Activated CD4-positive, CD25-positive, alpha-beta regulatory T cell treated with anti-CD3 and anti-CD28 coated beads, Interleukin-2, amount 50 U/mL, for 24 hours (primary cell): ENCODE data around the gene MTUS2.

Experiments used
- ATAC-seq, 2 donors: fragments of 150-1000 bp; cut with Tn5 transposase; one replicate each; pipeline ENCODE4 v1.10.0; 2021; ENCODE audit warnings: mild to moderate bottlenecking in 1 of 2, moderate library complexity in 1 of 2

The MTUS2 gene

GRCh38 chr13:29111446-29111845 lies 291.3 kb downstream of the MTUS2 start:
- ATAC-seq = no peak

DNA sequence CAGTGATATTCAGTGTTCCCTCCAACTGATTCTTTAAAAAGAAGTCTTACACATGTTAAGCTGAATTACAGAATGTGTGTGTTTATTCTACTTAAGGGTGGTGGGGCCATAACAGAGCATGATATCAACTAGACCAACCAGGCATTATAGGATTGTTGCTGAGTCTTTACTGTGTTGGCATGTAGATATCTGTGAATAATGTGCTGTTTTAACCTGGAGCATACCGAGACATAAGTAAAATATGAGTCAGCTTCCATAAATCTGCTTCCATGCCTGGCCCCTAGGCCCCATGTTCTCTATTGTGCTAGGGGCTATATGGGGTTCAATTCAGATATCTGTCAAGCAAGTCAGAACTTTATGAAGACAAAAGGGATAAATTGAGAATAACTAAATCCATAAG lies 295.7 kb downstream of the MTUS2 start:
- no peak for ATAC-seq

DNA sequence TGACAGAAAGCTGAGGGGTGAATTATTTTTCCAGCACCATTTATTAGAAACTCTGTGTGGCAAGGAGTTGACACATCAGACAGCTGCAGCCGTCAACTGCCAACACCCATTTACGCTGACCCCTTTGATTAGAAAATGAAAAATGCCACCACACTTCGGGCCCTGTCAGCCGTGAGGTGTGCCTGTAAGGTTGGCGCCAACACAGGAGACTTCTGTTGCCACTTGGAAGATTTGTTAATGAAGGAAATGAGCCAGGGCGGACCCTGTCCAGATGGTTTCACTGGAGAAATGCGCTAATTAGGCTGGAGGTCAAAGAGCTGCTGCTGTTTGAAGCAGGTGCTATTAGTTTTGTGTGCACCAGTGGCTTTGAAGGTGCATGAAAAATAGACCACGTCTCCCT lies 297.5 kb downstream of the MTUS2 start:
- ATAC-seq = no peak

- no peak for ATAC-seq
Measured at GRCh38 chr13:29118471-29118870, 298.3 kb downstream of the MTUS2 start.

DNA sequence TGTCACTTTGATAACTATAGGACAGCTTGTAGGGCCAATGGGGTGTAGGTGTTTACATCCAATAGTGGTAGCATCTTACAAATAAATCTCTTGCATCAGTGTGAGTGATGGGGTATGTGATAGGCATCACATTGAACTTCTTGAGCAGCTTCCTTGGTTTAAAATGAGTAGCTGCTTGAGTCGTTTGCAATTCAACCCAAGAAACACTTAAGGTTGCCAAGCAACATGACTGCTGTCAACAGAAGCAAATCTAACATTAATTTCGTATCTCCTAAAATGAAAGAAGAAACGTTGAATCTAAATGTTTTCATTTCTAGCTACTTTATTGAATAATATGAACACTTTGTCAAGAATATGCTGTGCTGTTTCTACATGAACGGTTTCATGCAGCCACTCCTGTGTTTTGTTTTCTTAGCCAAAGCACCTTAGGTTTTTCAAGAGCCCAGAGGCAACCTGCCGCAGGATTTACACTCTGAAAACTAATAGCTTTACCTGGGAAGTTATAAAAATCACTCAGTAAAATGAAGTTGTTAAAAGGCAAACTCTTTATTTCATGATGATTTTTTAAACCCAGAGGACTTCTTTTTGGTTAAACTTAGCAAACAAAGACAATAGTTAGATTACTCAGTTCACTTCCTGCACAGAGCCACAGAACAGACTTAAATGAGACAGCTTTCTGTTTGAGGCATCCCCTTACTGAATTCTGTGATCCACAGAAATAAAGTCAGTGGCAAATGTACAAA lies 305.2 kb downstream of the MTUS2 start:
- peak; percentile 62 to 71 for ATAC-seq

DNA sequence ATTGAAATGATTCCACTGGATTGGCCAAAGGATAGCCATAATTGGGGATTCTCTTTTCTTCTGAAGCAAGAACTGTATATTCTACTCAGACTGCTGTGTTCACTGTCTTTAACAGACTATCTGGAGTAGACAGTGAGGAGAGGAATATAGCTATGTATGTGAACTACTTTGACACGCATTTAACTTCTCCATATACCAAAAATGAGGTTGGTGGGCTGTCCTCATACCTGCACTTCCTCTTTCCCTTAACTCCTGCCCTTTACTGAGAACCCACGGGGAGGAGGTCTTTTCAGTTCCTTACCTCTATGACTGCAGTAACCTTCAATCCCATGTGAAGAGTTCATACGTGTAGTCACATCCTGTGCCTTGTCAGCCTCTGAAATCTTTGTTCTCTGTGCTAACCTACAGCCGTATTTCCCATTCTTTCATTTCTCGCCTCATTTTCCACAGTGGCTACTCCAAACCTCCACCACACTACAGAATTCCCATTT lies 305.8 kb downstream of the MTUS2 start:
- ATAC-seq = peak; percentile 39 to 42

- ATAC-seq = no peak
Measured at GRCh38 chr13:29129616-29130015, 309.5 kb downstream of the MTUS2 start.

GRCh38 chr13:29131159-29131558 lies 311.0 kb downstream of the MTUS2 start:
- ATAC-seq = no peak

DNA sequence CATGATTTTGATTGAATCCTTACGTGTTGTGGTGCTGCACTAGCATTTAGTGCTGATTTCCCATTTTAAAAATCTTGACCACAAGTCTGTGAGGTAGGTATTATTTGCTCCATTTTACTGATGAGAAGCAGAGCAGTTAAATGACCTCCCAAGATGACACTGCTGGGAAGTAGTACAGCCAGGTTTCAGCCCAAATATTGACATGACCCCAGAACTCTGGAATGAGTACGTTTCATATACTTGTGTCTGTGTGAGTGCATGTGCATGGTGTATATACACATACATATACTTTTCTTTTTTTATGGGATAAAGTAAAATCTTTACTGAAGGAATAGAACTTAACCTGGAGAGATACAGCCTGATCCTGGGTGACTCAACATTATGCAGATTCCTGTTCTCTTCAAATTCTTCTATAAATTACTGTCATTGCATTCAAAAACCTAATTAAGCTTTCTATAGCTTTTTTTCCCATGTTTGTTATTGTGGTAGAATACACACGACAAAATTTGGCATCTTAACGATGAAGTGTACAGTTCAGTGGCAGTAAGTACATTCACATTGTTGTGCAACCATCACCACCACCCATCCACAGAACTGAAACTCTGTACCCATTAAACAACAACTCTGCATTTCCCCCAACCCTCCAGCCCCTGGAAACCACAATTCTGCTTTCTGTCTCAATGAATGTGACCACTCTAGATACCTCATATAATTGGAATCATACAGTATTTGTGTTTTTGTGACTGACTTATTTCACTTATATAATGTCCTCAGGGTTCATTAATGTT lies 311.9 kb downstream of the MTUS2 start:
- ATAC-seq = no peak

GRCh38 chr13:29136341-29136740 lies 316.2 kb downstream of the MTUS2 start:
- no peak for ATAC-seq

- ATAC-seq = no peak
Measured at GRCh38 chr13:29137016-29137415, 316.9 kb downstream of the MTUS2 start.

DNA sequence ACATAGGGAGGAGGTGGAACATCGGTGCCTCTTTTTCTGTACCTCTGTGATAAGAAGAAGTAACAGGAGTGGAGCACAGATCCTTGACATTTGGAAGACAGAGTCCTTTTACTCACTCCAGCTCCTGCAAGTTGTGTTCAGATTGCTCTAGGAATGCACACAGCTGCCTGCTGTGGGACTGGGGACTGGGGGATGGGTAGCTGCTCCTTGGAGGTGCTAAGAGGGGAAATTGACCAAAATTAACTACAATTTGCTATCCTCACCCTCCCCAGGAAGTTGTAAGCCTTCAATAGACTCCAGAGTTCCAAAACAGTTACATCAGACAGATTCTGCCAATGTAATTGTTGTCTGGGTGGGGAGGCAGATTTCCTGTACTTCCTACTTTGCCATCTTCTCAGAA lies 317.9 kb downstream of the MTUS2 start:
- ATAC-seq = no peak

GRCh38 chr13:29140277-29140676 lies 320.1 kb downstream of the MTUS2 start:
- no peak for ATAC-seq

DNA sequence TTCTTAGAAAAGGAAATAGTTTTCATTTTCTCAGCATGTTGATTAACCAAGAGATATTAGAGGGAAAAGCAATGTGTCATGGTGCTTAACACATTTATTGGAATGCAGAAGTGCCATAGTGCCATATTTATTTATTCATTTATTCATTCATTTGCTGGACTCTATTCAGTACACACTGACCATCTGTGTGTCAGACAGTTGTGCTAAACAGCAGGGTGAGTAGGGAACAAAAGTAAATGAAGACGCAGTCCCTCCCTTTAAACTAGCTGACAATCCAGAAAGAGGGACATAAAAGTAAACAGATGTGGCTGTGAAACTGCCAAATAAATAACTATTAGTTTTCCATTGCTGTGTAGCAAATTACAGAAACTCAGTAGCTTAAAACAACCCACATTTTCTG lies 323.7 kb downstream of the MTUS2 start:
- no peak for ATAC-seq

DNA sequence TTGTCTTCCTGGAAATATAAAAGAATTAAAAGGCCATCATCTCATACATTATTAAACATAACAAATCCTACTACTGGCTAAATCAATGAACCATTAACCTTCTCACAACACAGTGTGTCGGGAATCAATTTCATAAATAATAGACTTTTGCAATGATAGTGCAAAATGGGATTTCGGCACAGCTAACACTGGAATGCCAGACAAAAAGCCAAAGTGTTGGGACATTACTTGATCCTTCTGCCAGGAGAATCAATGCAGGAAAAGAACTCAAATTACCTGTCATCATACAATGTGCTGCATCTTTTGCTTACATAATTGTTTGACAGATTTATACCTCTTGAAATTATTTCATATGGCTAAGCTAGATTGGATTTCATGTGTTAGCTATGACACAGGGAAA lies 334.3 kb downstream of the MTUS2 start:
- ATAC-seq = no peak

DNA sequence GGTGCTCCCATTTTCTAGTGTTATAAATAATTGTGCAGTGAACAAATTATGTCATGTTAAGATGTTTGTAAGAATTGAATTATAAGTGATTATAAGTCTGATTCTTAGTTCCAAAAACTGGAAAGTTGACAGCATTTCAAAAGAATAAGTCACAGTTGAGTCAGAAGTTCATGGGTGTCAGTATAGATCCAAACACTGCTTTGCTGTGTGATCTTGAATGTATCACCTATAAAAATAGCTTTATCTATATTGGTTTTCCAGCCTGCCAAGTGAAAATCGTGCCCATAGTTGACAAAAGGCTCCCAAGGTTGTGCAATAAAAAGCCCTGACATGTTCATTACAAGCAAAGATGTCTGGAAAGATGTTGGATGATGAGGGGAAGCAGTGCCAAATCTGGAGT lies 336.0 kb downstream of the MTUS2 start:
- ATAC-seq = no peak

DNA sequence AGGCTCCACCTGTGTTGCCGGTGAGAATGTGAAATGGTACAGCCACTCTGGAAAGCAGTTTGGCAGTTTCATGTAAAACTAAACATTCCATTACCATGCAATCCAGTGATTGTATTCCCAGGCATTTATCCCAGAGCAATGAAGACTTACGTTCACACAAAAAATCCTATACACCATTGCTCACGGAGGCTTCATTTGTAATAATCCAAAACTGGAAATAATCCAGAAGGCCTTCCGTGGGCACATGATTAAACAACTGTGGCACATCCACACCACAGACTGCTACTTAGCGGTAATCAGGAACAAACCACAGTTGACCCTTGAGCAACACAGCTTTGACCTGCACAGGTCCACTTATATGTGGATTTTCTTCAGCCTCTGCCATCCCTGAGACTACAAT lies 339.7 kb downstream of the MTUS2 start:
- ATAC-seq = no peak

GRCh38 chr13:29160862-29161261 lies 340.7 kb downstream of the MTUS2 start:
- no peak for ATAC-seq

DNA sequence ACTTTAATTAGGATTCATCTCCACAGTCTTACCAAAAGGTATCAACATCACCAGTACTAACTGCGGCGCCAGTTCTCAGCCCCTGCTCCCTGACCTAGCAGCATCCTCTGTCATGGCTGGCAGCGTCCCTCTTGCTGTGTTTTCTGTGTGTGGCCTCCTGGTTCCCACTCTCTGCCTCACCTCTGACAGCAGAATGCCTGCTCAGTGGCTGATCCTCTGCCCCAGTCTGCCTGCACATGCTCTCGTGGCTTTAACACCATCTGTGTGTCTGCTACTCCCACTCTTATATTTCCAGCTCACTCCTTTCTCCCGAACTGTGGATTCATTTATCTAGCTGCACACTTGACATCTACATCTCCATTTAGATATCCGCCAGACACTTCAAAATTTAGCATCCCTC lies 341.5 kb downstream of the MTUS2 start:
- no peak for ATAC-seq

DNA sequence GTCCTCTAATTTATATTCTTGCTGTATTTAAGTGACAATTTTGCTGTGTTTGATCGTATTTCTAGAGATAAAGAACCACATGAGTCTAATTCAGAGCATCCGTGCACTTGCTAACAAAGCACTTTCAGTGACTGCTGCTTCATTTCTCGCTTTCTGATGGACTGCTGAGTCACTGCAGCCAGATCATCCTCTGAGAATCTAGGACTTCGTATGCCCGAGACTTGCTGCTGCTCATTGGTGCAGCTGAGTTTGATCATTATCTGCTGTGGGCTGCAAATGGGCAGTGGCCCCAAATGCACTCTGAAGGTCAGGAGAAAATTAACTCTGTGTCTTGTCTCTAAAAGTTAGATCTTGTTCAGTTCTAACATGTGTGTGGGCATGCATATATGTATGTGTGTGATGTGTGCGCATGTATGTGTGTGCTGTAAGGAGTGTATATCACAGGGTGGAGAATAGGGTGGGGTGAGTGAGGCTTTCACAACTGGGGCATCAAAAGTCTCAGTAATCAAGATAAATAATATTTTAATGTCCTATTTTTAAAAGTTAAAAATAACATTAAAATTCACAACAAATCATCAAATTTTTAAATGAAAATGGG lies 342.6 kb downstream of the MTUS2 start:
- no peak for ATAC-seq

DNA sequence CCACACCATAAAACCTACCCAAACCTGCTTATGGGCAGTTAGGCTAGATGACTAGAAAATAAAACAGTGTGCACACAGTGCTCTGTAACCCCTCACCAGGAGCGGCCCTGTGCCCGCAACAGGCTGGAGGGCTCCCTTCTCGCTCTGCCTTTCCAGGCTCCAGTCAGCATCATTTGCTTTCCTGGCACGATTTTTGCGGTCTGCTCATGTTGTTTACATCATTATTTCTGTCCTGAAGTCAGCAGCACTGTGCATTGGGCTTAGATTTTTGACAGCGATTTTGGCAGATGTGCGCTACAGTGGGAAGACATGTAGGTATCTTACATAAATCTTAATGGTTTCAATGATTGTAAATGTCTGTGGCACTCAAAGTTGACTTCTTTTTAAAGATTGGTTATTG lies 344.0 kb downstream of the MTUS2 start:
- ATAC-seq = no peak

DNA sequence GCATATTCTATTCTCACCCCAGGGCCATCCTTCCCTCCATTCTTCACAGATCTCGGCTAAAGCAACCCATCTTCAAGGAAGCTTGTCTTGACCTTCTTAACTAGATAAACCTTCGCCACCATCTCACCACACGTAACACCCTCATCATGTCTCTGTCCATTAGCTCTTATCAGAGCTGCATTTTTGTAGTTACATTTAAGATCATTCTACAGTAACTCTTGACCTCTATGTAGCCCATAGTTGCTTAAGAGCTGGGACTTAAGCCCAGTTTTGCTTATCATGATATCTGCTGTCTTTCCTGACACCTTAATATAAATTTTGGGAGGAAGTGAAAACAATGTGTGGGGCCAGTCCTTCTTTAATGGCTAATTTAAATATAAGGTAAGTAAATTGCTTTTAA lies 345.1 kb downstream of the MTUS2 start:
- no peak for ATAC-seq

- no peak for ATAC-seq
Measured at GRCh38 chr13:29165840-29166239, 345.7 kb downstream of the MTUS2 start.
